CD14-positive monocyte (primary cell): ENCODE results near the gene CDC37. TPM values are rescaled to one million over a fixed set of nuclear protein-coding genes. Genes with fewer than 3 reads are reported as not detected.

Experiments used
- DNase-seq, 3 donors: peaks; one replicate each; pipeline ENCODE4 v3.0.0-alpha.2; 2011 to 2022
- H2AFZ ChIP-seq: 2 replicates; pipeline ENCODE4 v1.6.0; 2012; ENCODE audit warnings: mild to moderate bottlenecking, low read depth, low read length, inconsistent platforms; ENCODE audit not compliant: insufficient read depth, poor library complexity, severe bottlenecking
- H3K27ac ChIP-seq, 2 donors: 1 replicate in 1 of 2; 2 replicates in 1 of 2; pipeline ENCODE4 v1.5.1; 2012 to 2013; ENCODE audit warnings: low read length in 2 of 2, control low read depth in 1 of 2, inconsistent platforms in 1 of 2, low read depth in 1 of 2, mild to moderate bottlenecking in 1 of 2
- H3K27me3 ChIP-seq, 2 donors: one replicate each; pipeline versions ENCODE4 v1.6.0 to v1.6.1; 2011 to 2013; ENCODE audit warnings: low read length in 2 of 2; ENCODE audit not compliant: control insufficient read depth in 2 of 2, insufficient read depth in 2 of 2
- H3K36me3 ChIP-seq, 2 donors: replicated peaks in 1 of 2; 1 replicate in 1 of 2; 2 replicates in 1 of 2; pipeline versions ENCODE4 v1.5.1 to v1.6.1; 2012 to 2013; ENCODE audit warnings: low read length in 2 of 2, control low read depth in 1 of 2, inconsistent platforms in 1 of 2, mild to moderate bottlenecking in 1 of 2; ENCODE audit not compliant: insufficient read depth in 2 of 2, control insufficient read depth in 1 of 2
- H3K4me1 ChIP-seq, 2 donors: 1 replicate in 1 of 2; 2 replicates in 1 of 2; pipeline versions ENCODE4 v1.5.1 to v1.6.1; 2012 to 2013; ENCODE audit warnings: low read length in 2 of 2, control low read depth in 1 of 2, inconsistent platforms in 1 of 2, mild to moderate bottlenecking in 1 of 2, moderate library complexity in 1 of 2; ENCODE audit not compliant: insufficient read depth in 2 of 2, control insufficient read depth in 1 of 2
- H3K4me2 ChIP-seq: replicated peaks from 2 replicates; pipeline ENCODE3; 2012; ENCODE audit warnings: low read length, moderate library complexity, mild to moderate bottlenecking; ENCODE audit not compliant: poor library complexity, severe bottlenecking; ENCODE audit errors: extremely low read depth
- H3K4me3 ChIP-seq, 3 experiments: fragments of 200-600 bp in 1 of 3; sonication (generic) in 1 of 3; replicated peaks in 1 of 3; 1 replicate in 2 of 3; 2 replicates in 1 of 3; pipeline ENCODE4 v1.5.1; 2011 to 2013; ENCODE audit warnings: low read length in 3 of 3, mild to moderate bottlenecking in 3 of 3, control low read depth in 2 of 3, low read depth in 2 of 3, inconsistent platforms in 1 of 3, moderate library complexity in 1 of 3
- H3K79me2 ChIP-seq: 2 replicates; pipeline ENCODE4 v1.6.0; 2012; ENCODE audit warnings: mild to moderate bottlenecking, control low read depth, inconsistent platforms, low read length, moderate library complexity; ENCODE audit not compliant: insufficient read depth
- H3K9ac ChIP-seq: 2 replicates; pipeline ENCODE4 v1.6.0; 2017; ENCODE audit warnings: low read length, mild to moderate bottlenecking; ENCODE audit not compliant: insufficient read depth, poor library complexity, severe bottlenecking
- H3K9me3 ChIP-seq, 2 donors: replicated peaks in 1 of 2; 1 replicate in 1 of 2; 2 replicates in 1 of 2; pipeline versions ENCODE4 v1.5.1 to v1.6.1; 2012 to 2013; ENCODE audit warnings: low read length in 2 of 2, control low read depth in 1 of 2; ENCODE audit not compliant: control insufficient read depth in 1 of 2, insufficient read depth in 1 of 2
- H4K20me1 ChIP-seq: 2 replicates; pipeline ENCODE4 v1.6.0; 2012; ENCODE audit warnings: mild to moderate bottlenecking, low read length, control low read depth, moderate library complexity; ENCODE audit not compliant: insufficient read depth
- H3K27ac Mint-ChIP-seq, 7 donors: one replicate each; pipeline ENCODE4 v1.8.0; 2020; ENCODE audit warnings: mild to moderate bottlenecking in 7 of 7, mixed read lengths in 7 of 7, moderate library complexity in 6 of 7, inconsistent platforms in 2 of 7
- H3K27me3 Mint-ChIP-seq, 3 donors: one replicate each; pipeline ENCODE4 v1.8.0; 2021 to 2022; ENCODE audit warnings: low read depth in 3 of 3, mild to moderate bottlenecking in 3 of 3, mixed read lengths in 3 of 3, moderate library complexity in 3 of 3, inconsistent platforms in 1 of 3
- H3K36me3 Mint-ChIP-seq, 2 donors: one replicate each; pipeline ENCODE4 v1.8.0; 2020; ENCODE audit warnings: mixed read lengths in 2 of 2, inconsistent platforms in 1 of 2, mild to moderate bottlenecking in 1 of 2
- H3K4me1 Mint-ChIP-seq: one replicate; pipeline ENCODE4 v1.8.0; 2020; ENCODE audit warnings: mild to moderate bottlenecking, mixed read lengths
- H3K4me3 Mint-ChIP-seq, 2 donors: one replicate each; pipeline ENCODE4 v1.8.0; 2020; ENCODE audit warnings: mild to moderate bottlenecking in 2 of 2, mixed read lengths in 2 of 2, moderate library complexity in 1 of 2
- H3K9me3 Mint-ChIP-seq, 7 donors: one replicate each; pipeline ENCODE4 v1.8.0; 2020 to 2022; ENCODE audit warnings: mixed read lengths in 7 of 7, mild to moderate bottlenecking in 6 of 7, moderate library complexity in 6 of 7, inconsistent platforms in 2 of 7
- WGBS: methylation state at CpG from one replicate; pipeline ENCODE4 v1.1.5; 2013; ENCODE audit warnings: missing lambda C conversion rate; ENCODE audit not compliant: insufficient coverage; 5-methylcytosine and 5-hydroxymethylcytosine counted together
- intact Hi-C, 2 donors: fragments of 100-400 bp; cut with micrococcal nuclease; formaldehyde crosslinking; loops; one replicate each; pipeline versions ENCODE4 v1.15.0 to v1.15.1; 2023
- polyA plus RNA-seq, 3 donors: library from polyadenylated mRNA; depleted of rRNA in 1 of 3; unstranded in 2 of 3; stranded (reverse) in 1 of 3; fragments of 300-500 nt in 2 of 3; fragments of >200 nt in 1 of 3; fragmentation: Illumina TruSeq in 2 of 3; gene quantifications; 1 replicate in 2 of 3; 2 replicates in 1 of 3; pipeline ENCODE4 v1.2.3, GENCODE V29; 2012 to 2021
- TF ChIP-seq, protein P1 (sequence below): fragments of 200-600 bp; IDR thresholded peaks from one replicate; pipeline ENCODE4 v1.8.0; 2022; ENCODE audit warnings: antibody characterized with exemption, mild to moderate bottlenecking

The CDC37 gene
- polyA plus RNA-seq, 3 donors, result 49.3 to 575 (median 54.9) TPM

DNA sequence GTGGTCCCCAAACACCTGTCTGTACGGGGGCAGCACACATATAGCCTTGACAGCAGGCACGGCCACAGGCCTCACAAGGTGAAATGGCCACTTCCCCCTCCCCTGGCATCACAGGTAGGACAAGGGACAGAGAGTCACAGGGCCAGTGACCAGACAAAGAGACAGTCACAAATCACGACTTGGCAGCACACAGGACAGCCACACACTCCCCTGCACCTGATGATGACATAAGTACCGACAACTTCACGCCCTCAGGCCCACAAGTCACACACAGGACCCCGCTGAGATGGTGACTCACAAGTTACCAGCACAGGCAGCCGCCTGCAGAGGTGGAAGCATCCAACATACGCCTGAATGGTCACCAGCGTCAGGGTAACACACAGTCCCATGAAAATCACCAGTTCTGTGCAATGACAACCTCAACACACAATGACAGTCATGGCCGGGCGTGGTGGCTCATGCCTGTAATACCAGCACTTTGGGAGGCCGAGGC lies 39.5 kb downstream of the CDC37 start:
- no peak for DNase-seq
- Mint-ChIP-seq H3K4me3 (no peak overlapping the region), H3K36me3 (peaks cover 82 to 100% of the 10 kb centered on the region in 2 donors), H3K9me3 (no peaks in the 10 kb centered on the region), H3K27me3 (peaks cover 0 to 2% (median 2%) of the 10 kb centered on the region in 3 donors), H3K27ac (peak overlapping the region in 1 of 7 donors; percentile 69), H3K4me1 (no peaks in the 10 kb centered on the region)
- intact Hi-C loops, result no loop called here
- H4K20me1 ChIP-seq, result peaks cover 70% of the 10 kb centered on the region
- no peak overlapping the region for H3K4me2 ChIP-seq
- no peaks in the 10 kb centered on the region for H3K4me1 ChIP-seq
- H3K9ac ChIP-seq, result no peak overlapping the region
- TF ChIP-seq, protein P1, sequence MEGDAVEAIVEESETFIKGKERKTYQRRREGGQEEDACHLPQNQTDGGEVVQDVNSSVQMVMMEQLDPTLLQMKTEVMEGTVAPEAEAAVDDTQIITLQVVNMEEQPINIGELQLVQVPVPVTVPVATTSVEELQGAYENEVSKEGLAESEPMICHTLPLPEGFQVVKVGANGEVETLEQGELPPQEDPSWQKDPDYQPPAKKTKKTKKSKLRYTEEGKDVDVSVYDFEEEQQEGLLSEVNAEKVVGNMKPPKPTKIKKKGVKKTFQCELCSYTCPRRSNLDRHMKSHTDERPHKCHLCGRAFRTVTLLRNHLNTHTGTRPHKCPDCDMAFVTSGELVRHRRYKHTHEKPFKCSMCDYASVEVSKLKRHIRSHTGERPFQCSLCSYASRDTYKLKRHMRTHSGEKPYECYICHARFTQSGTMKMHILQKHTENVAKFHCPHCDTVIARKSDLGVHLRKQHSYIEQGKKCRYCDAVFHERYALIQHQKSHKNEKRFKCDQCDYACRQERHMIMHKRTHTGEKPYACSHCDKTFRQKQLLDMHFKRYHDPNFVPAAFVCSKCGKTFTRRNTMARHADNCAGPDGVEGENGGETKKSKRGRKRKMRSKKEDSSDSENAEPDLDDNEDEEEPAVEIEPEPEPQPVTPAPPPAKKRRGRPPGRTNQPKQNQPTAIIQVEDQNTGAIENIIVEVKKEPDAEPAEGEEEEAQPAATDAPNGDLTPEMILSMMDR, result no peak
- H3K27me3 ChIP-seq, result no peaks in the 10 kb centered on the region
- H3K36me3 ChIP-seq, result peaks cover 86 to 100% of the 10 kb centered on the region in 2 donors
- peaks cover 38% of the 10 kb centered on the region for H3K79me2 ChIP-seq
- H3K9me3 ChIP-seq, result no peaks in the 10 kb centered on the region
- WGBS, result 97% methylated on average over 12 of the region's 12 CpGs
- H3K27ac ChIP-seq, result no peak overlapping the region
- H3K4me3 ChIP-seq, result no peak overlapping the region
- H2AFZ ChIP-seq, result no peak overlapping the region

DNA sequence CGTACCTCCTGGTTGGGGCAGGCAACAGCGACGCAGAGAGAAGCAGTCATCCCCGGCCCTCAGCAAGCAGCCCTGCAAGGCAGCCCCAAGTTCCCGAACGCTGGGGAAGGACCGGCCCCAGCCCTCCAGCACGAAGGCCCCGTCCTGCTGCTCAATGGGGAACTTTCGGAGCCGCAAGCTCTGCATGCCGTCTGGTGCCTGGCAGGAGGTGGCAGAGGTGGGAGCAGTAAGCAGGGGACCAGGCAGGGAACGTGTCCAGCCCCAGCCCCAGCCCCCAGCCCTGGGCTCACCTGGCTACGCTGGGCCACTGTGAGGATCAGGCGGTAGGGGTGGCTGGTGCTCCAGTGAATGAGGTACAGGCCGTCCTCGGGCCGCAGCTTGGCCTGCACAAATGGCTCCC lies 41.1 kb downstream of the CDC37 start:
- peaks cover 89 to 99% of the 10 kb centered on the region in 2 donors for H3K36me3 ChIP-seq
- H3K9me3 Mint-ChIP-seq, result no peaks in the 10 kb centered on the region
- no peak overlapping the region for H3K27ac ChIP-seq
- TF ChIP-seq, protein P1, result no peak
- peak overlapping the region in 2 of 7 donors; percentile 1 to 30 for H3K27ac Mint-ChIP-seq
- no peak overlapping the region for H3K4me2 ChIP-seq
- no peaks in the 10 kb centered on the region for H3K4me1 Mint-ChIP-seq
- DNase-seq, result no peak
- H4K20me1 ChIP-seq, result peaks cover 58% of the 10 kb centered on the region
- no peaks in the 10 kb centered on the region for H3K9me3 ChIP-seq
- peaks cover 79 to 98% of the 10 kb centered on the region in 2 donors for H3K36me3 Mint-ChIP-seq
- 99% methylated on average over 16 of the region's 18 CpGs for WGBS
- intact Hi-C loops, result no loop called here
- H3K9ac ChIP-seq, result no peak overlapping the region
- no peak overlapping the region for H3K4me3 ChIP-seq
- H3K27me3 Mint-ChIP-seq, result peaks cover 0 to 2% (median 2%) of the 10 kb centered on the region in 3 donors
- peaks cover 27% of the 10 kb centered on the region for H3K79me2 ChIP-seq
- H3K27me3 ChIP-seq, result no peaks in the 10 kb centered on the region
- no peaks in the 10 kb centered on the region for H3K4me1 ChIP-seq
- H3K4me3 Mint-ChIP-seq, result no peak overlapping the region
- H2AFZ ChIP-seq, result no peak overlapping the region
